ENCODE measurements around the gene ABCD2. TPM values are rescaled to one million over a fixed set of nuclear protein-coding genes. Genes with fewer than 3 reads are reported as not detected.
A peak's percentile ranks its signal among the peaks of the same experiment; 100 is the strongest.

The ABCD2 gene
- total and polyA plus RNA-seq, 7 experiments from 2014 or later = 7.1 to 32.9 (median 10.7) TPM

GRCh38 chr12:39638178-39638577 is 18.6 kb upstream of the ABCD2 start:
- POLR2A ChIA-PET = interaction anchor here (2.4 kb wide), 1 partner anchor 19 kb away, joined by 8 read pairs; the partner anchor contains the start of gene ABCD2
- peaks cover 0 to 10% (median 0%) of the 10 kb centered on the region in 11 donors for H3K9me3 Mint-ChIP-seq
- H3K4me1 Mint-ChIP-seq = peaks cover 0 to 7% (median 0%) of the 10 kb centered on the region in 7 donors

GRCh38 chr12:39632670-39633069 is 13.1 kb upstream of the ABCD2 start:
- H3K4me1 Mint-ChIP-seq = peaks cover 15 to 33% (median 28%) of the 10 kb centered on the region in 7 donors
- H3K36me3 ChIP-seq (ENCODE audit: control insufficient read depth in 2 of 3, insufficient read depth in 3 of 3, low read length in 3 of 3) = no peaks in the 10 kb centered on the region
- H3K27me3 ChIP-seq (ENCODE audit: control insufficient read depth in 2 of 2, insufficient read depth in 2 of 2, low read length in 2 of 2) = no peaks in the 10 kb centered on the region
- ChIA-PET POLR2A (interaction anchor here (1.0 to 7.0 kb wide), 3 partner anchors 9 to 12 kb away, joined by 3 to 69 read pairs (median 3); partner anchors contain the start of gene ABCD2), CTCF (interaction anchor here (1.2 kb wide), 1 partner anchor 13 kb away, joined by 3 read pairs; the partner anchor contains the start of gene ABCD2)
- no peak overlapping the region for H3K27ac ChIP-seq (ENCODE audit: low read depth, low read length)
- no peaks in the 10 kb centered on the region for H3K27me3 Mint-ChIP-seq
- H3K36me3 Mint-ChIP-seq = peaks cover 0 to 29% (median 5%) of the 10 kb centered on the region in 5 donors
- no peak overlapping the region for H3K4me3 Mint-ChIP-seq
- no peak overlapping the region for H3K27ac Mint-ChIP-seq
- DNase-seq = no peak
- H3K4me3 ChIP-seq (ENCODE audit: low read length) = no peak overlapping the region
- peaks cover 19 to 24% of the 10 kb centered on the region in 2 donors for H3K4me1 ChIP-seq (ENCODE audit: control insufficient read depth in 2 of 2, insufficient read depth in 2 of 2, low read length in 2 of 2)
- no peak for ATAC-seq
- H3K9me3 Mint-ChIP-seq = peaks cover 0 to 10% (median 0%) of the 10 kb centered on the region in 11 donors
- intact Hi-C loops (cut with micrococcal nuclease) = no loop called here
- no peaks in the 10 kb centered on the region for H3K9me3 ChIP-seq (ENCODE audit: control insufficient read depth in 2 of 3, low read length in 3 of 3)

More at GRCh38 chr12:39638178-39638577, 18.6 kb upstream of the ABCD2 start:
- Histone ChIP-seq H3K4me3 (ENCODE audit: low read length) (no peak overlapping the region), H3K36me3 (ENCODE audit: control insufficient read depth in 2 of 3, insufficient read depth in 3 of 3, low read length in 3 of 3) (no peaks in the 10 kb centered on the region), H3K4me1 (ENCODE audit: control insufficient read depth in 2 of 2, insufficient read depth in 2 of 2, low read length in 2 of 2) (no peaks in the 10 kb centered on the region), H3K27me3 (ENCODE audit: control insufficient read depth in 2 of 2, insufficient read depth in 2 of 2, low read length in 2 of 2) (no peaks in the 10 kb centered on the region), H3K27ac (ENCODE audit: low read depth, low read length) (no peak overlapping the region), H3K9me3 (ENCODE audit: control insufficient read depth in 2 of 3, low read length in 3 of 3) (no peaks in the 10 kb centered on the region)
- peaks cover 0 to 4% (median 0%) of the 10 kb centered on the region in 5 donors for H3K27me3 Mint-ChIP-seq
- ATAC-seq (no peak), DNase-seq (no peak)
- peaks cover 0 to 23% (median 0%) of the 10 kb centered on the region in 5 donors for H3K36me3 Mint-ChIP-seq
- peak overlapping the region in 1 of 9 donors; percentile 42 for H3K27ac Mint-ChIP-seq
- no peak overlapping the region for H3K4me3 Mint-ChIP-seq
- intact Hi-C loops (cut with micrococcal nuclease) = no loop called here
- CTCF ChIA-PET = no interaction called here

- H3K27me3 ChIP-seq (ENCODE audit: control insufficient read depth in 2 of 2, insufficient read depth in 2 of 2, low read length in 2 of 2) = no peaks in the 10 kb centered on the region
- ChIA-PET POLR2A (interaction anchor here (0.7 to 7.0 kb wide), 6 partner anchors 8 to 63 kb away, joined by 3 to 69 read pairs (median 5); partner anchors contain the start of gene ABCD2), CTCF (no interaction called here)
- intact Hi-C loops (cut with micrococcal nuclease) = loop anchor here (1.0 to 2.0 kb wide), 2 partner anchors 9 to 54 kb away; no protein-coding TSS in a partner anchor
- peak overlapping the region; percentile 46 for H3K27ac ChIP-seq (ENCODE audit: low read depth, low read length)
- Mint-ChIP-seq H3K36me3 (peaks cover 0 to 23% (median 7%) of the 10 kb centered on the region in 5 donors), H3K4me1 (peaks cover 21 to 61% (median 54%) of the 10 kb centered on the region in 7 donors), H3K27me3 (no peaks in the 10 kb centered on the region), H3K4me3 (peak overlapping the region; percentile 27 to 83 (median 68)), H3K9me3 (peaks cover 0 to 4% (median 0%) of the 10 kb centered on the region in 11 donors), H3K27ac (peak overlapping the region; percentile 78 to 92 (median 87))
- DNase-seq (peak in 7 of 9 donors; percentile 13 to 74 (median 60)), ATAC-seq (peak; percentile 86)
- H3K9me3 ChIP-seq (ENCODE audit: control insufficient read depth in 2 of 3, low read length in 3 of 3) = no peaks in the 10 kb centered on the region
- H3K4me3 ChIP-seq (ENCODE audit: low read length) = peak overlapping the region; percentile 21
- H3K4me1 ChIP-seq (ENCODE audit: control insufficient read depth in 2 of 2, insufficient read depth in 2 of 2, low read length in 2 of 2) = peaks cover 27 to 48% of the 10 kb centered on the region in 2 donors
- H3K36me3 ChIP-seq (ENCODE audit: control insufficient read depth in 2 of 3, insufficient read depth in 3 of 3, low read length in 3 of 3) = no peaks in the 10 kb centered on the region
Observed at GRCh38 chr12:39628836-39629235, 9.2 kb upstream of the ABCD2 start.

- ChIA-PET CTCF (no interaction called here), POLR2A (interaction anchor here (1.2 to 7.0 kb wide), 4 partner anchors 7 to 42 kb away, joined by 3 to 69 read pairs (median 8); partner anchors contain the start of gene ABCD2)
- DNase-seq = no peak
- H3K9me3 ChIP-seq (ENCODE audit: control insufficient read depth in 2 of 3, low read length in 3 of 3) = no peaks in the 10 kb centered on the region
- H3K27me3 Mint-ChIP-seq = no peaks in the 10 kb centered on the region
- H3K27me3 ChIP-seq (ENCODE audit: control insufficient read depth in 2 of 2, insufficient read depth in 2 of 2, low read length in 2 of 2) = no peaks in the 10 kb centered on the region
- intact Hi-C loops (cut with micrococcal nuclease) = loop anchor here in 1 of 2 donors (2.0 kb wide), 1 partner anchor 55 kb away; no protein-coding TSS in a partner anchor
- H3K4me3 Mint-ChIP-seq = peak overlapping the region in 9 of 10 donors; percentile 39 to 78 (median 67)
- peaks cover 33 to 54% of the 10 kb centered on the region in 2 donors for H3K4me1 ChIP-seq (ENCODE audit: control insufficient read depth in 2 of 2, insufficient read depth in 2 of 2, low read length in 2 of 2)
- H3K27ac Mint-ChIP-seq = peak overlapping the region; percentile 68 to 91 (median 86)
- peaks cover 0 to 4% (median 0%) of the 10 kb centered on the region in 11 donors for H3K9me3 Mint-ChIP-seq
- no peaks in the 10 kb centered on the region for H3K36me3 ChIP-seq (ENCODE audit: control insufficient read depth in 2 of 3, insufficient read depth in 3 of 3, low read length in 3 of 3)
- H3K4me3 ChIP-seq (ENCODE audit: low read length) = no peak overlapping the region
- peak overlapping the region; percentile 46 for H3K27ac ChIP-seq (ENCODE audit: low read depth, low read length)
- H3K36me3 Mint-ChIP-seq = peaks cover 0 to 21% (median 7%) of the 10 kb centered on the region in 5 donors
- ATAC-seq = no peak
- H3K4me1 Mint-ChIP-seq = peaks cover 21 to 68% (median 57%) of the 10 kb centered on the region in 7 donors
Observed at GRCh38 chr12:39627914-39628313, 8.3 kb upstream of the ABCD2 start.

GRCh38 chr12:39626033-39626814 is 6.6 kb upstream of the ABCD2 start:
- H3K4me1 ChIP-seq (ENCODE audit: control insufficient read depth in 2 of 2, insufficient read depth in 2 of 2, low read length in 2 of 2) = peaks cover 48 to 71% of the 10 kb centered on the region in 2 donors
- H3K27me3 ChIP-seq (ENCODE audit: control insufficient read depth in 2 of 2, insufficient read depth in 2 of 2, low read length in 2 of 2) = no peaks in the 10 kb centered on the region
- H3K27ac Mint-ChIP-seq = peak overlapping the region in 7 of 9 donors; percentile 11 to 83 (median 48)
- CTCF ChIA-PET = interaction anchor here (0.6 to 1.0 kb wide), 2 partner anchors 13 to 66 kb away, joined by 3 read pairs; no protein-coding TSS in a partner anchor
- POLR2A ChIA-PET = no interaction called here
- no peak overlapping the region for H3K4me3 ChIP-seq (ENCODE audit: low read length)
- ATAC-seq (no peak), DNase-seq (no peak)
- no peaks in the 10 kb centered on the region for H3K36me3 ChIP-seq (ENCODE audit: control insufficient read depth in 2 of 3, insufficient read depth in 3 of 3, low read length in 3 of 3)
- no peak overlapping the region for H3K4me3 Mint-ChIP-seq
- H3K9me3 ChIP-seq (ENCODE audit: control insufficient read depth in 2 of 3, low read length in 3 of 3) = no peaks in the 10 kb centered on the region
- no peaks in the 10 kb centered on the region for H3K27me3 Mint-ChIP-seq
- H3K4me1 Mint-ChIP-seq = peaks cover 32 to 85% (median 72%) of the 10 kb centered on the region in 7 donors
- intact Hi-C loops (cut with micrococcal nuclease) = no loop called here
- H3K9me3 Mint-ChIP-seq = peaks cover 0 to 4% (median 0%) of the 10 kb centered on the region in 11 donors
- peaks cover 0 to 27% (median 7%) of the 10 kb centered on the region in 5 donors for H3K36me3 Mint-ChIP-seq
- no peak overlapping the region for H3K27ac ChIP-seq (ENCODE audit: low read depth, low read length)

- H3K9me3 ChIP-seq (ENCODE audit: control insufficient read depth in 2 of 3, low read length in 3 of 3) = no peaks in the 10 kb centered on the region
- H3K27me3 Mint-ChIP-seq = no peaks in the 10 kb centered on the region
- peaks cover 29 to 72% (median 59%) of the 10 kb centered on the region in 7 donors for H3K4me1 Mint-ChIP-seq
- peaks cover 0 to 20% (median 0%) of the 10 kb centered on the region in 5 donors for H3K36me3 Mint-ChIP-seq
- H3K27ac ChIP-seq (ENCODE audit: low read depth, low read length) = no peak overlapping the region
- ChIA-PET CTCF (interaction anchor here (1.0 kb wide), 1 partner anchor 11 kb away, joined by 4 read pairs; no protein-coding TSS in a partner anchor), POLR2A (interaction anchor here (0.6 to 2.1 kb wide), 5 partner anchors 22 to 110 kb away, joined by 3 to 7 read pairs (median 6); no protein-coding TSS in a partner anchor)
- no peaks in the 10 kb centered on the region for H3K9me3 Mint-ChIP-seq
- no peak overlapping the region for H3K4me3 ChIP-seq (ENCODE audit: low read length)
- DNase-seq (no peak), ATAC-seq (no peak)
- peak overlapping the region in 5 of 9 donors; percentile 19 to 65 (median 47) for H3K27ac Mint-ChIP-seq
- H3K4me1 ChIP-seq (ENCODE audit: control insufficient read depth in 2 of 2, insufficient read depth in 2 of 2, low read length in 2 of 2) = peaks cover 42 to 58% of the 10 kb centered on the region in 2 donors
- no peak overlapping the region for H3K4me3 Mint-ChIP-seq
- no peaks in the 10 kb centered on the region for H3K36me3 ChIP-seq (ENCODE audit: control insufficient read depth in 2 of 3, insufficient read depth in 3 of 3, low read length in 3 of 3)
- H3K27me3 ChIP-seq (ENCODE audit: control insufficient read depth in 2 of 2, insufficient read depth in 2 of 2, low read length in 2 of 2) = no peaks in the 10 kb centered on the region
- intact Hi-C loops (cut with micrococcal nuclease) = no loop called here
Observed at GRCh38 chr12:39623919-39624318, 4.3 kb upstream of the ABCD2 start.

All from naive thymus-derived CD4-positive, alpha-beta T cell (primary cell).